A549 treated with DMSO at 1 μM for 4 hours (cell line): ENCODE results near the gene SYCP2. TPM values are rescaled to one million over a fixed set of nuclear protein-coding genes. Genes with fewer than 3 reads are reported as not detected.

Experiments
- total RNA-seq: library from RNA; stranded (reverse); fragments of 200-300 nt; extraction: Qiagen RNA extraction; gene quantifications from 5 replicates; pipeline ENCODE4 v1.2.3, GENCODE V29; 2022; ENCODE audit warnings: low read depth

The SYCP2 gene, protein sequence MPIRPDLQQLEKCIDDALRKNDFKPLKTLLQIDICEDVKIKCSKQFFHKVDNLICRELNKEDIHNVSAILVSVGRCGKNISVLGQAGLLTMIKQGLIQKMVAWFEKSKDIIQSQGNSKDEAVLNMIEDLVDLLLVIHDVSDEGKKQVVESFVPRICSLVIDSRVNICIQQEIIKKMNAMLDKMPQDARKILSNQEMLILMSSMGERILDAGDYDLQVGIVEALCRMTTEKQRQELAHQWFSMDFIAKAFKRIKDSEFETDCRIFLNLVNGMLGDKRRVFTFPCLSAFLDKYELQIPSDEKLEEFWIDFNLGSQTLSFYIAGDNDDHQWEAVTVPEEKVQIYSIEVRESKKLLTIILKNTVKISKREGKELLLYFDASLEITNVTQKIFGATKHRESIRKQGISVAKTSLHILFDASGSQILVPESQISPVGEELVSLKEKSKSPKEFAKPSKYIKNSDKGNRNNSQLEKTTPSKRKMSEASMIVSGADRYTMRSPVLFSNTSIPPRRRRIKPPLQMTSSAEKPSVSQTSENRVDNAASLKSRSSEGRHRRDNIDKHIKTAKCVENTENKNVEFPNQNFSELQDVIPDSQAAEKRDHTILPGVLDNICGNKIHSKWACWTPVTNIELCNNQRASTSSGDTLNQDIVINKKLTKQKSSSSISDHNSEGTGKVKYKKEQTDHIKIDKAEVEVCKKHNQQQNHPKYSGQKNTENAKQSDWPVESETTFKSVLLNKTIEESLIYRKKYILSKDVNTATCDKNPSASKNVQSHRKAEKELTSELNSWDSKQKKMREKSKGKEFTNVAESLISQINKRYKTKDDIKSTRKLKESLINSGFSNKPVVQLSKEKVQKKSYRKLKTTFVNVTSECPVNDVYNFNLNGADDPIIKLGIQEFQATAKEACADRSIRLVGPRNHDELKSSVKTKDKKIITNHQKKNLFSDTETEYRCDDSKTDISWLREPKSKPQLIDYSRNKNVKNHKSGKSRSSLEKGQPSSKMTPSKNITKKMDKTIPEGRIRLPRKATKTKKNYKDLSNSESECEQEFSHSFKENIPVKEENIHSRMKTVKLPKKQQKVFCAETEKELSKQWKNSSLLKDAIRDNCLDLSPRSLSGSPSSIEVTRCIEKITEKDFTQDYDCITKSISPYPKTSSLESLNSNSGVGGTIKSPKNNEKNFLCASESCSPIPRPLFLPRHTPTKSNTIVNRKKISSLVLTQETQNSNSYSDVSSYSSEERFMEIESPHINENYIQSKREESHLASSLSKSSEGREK (N-terminal part only)
- total RNA-seq = 0.18 to 0.81 TPM (median 0.37 TPM) in 5 replicates

DNA sequence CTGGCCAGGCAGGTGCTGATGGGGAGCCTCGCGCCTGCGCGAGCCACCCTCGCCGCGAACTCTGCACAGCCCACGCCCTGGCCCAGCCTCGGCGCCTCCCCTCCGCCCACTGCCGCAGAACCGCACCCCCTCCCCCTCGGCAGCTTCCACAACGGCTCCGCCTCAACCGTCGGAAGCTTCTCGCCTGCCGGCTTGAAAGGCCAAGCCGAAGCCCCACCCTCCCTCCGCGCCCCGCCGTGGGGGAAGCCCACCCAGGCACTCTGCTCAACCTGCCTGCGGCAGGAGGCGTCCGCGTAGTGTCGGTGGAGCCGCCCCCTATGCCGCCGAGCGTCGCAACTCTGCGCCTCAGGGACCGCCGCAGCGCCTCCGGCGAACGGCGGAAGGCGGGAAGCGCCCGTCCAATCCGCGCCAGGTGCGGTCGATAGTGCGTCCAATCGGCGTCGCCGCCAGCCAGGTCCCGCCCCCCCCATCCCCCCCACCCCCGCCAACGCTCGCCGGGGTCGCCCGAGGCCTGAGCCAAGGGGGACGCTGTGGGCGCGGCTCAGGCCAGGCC lies at the start of gene SYCP2:
Gene SYCP2, minus strand, starts transcription at position 342 of the 553 bp plus-strand sequence. CDS start 11,224 bp downstream, outside the sequence.

GRCh38 chr20:59958123-59958522 lies 24.7 kb upstream of the SYCP2 start, which contains the start of gene CDH26:
CDH26 (plus strand) TSS chr20:59958423; CDS start chr20:59958727, 304 bp downstream.

DNA sequence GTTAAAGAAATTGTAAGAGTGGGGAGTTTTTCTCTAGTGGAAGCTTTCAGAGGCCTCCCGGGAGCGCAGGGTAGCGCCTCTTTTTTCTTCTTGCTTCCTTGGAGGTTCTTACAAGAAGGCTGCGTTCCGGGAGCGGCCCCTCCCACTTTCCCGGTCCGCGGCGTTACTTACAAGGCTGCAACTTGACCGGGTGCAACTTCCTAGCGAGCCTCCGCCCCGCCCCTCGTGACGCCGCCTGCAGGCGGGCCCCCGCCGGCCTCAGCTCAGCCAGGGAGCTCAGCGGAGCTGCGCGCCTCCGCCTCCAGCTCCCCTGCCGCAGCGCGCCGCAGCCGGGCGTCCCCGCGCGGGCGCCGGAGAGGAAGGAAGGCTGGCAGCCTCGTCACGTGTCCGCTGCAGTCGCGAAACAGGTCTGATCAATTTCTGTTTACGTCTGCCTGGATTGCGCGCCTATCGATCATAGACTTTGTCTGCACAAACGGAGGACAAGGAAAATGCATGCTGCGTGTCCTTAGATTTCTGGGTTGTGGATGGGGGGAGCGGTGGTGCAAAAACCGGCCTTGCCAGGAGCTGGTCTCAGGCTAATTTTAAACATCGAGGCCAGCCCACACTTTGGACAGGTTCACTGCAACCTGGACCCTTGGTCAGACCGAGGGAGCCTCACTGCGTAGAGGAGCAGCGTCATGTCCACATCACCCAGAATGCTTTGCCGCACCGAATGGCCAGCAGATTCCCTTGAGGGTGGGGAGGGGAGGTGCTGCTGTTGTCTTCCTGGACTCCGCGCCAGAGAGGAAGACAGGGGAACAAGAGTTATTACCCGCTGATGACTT lies 6.9 kb upstream of the SYCP2 start, which contains the start of the genes FAM217B and PPP1R3D:
Gene FAM217B, plus strand, starts transcription at position 261 of the 827 bp plus-strand sequence. CDS start 3,555 bp downstream, outside the sequence.
Gene PPP1R3D, minus strand, starts transcription at position 177 of the 827 bp plus-strand sequence. CDS start 374 bp downstream, outside the sequence.

Other genes starting within 250 kb of the SYCP2 start
- 1.8 to 3.2 TPM (median 2.8 TPM) in 5 replicates for gene PPP1R3D, start 6.7 kb upstream of the SYCP2 start, total RNA-seq
- 5.9 to 8.8 TPM (median 7.2 TPM) in 5 replicates for gene FAM217B, start 6.8 kb upstream of the SYCP2 start, total RNA-seq
- gene CDH26, start 24.8 kb upstream of the SYCP2 start, total RNA-seq = 0.09 to 0.28 TPM (median 0.12 TPM) in 4 of 5 replicates, not detected in the other